Neural cell (in vitro differentiated cells): ENCODE data around the gene CA9. TPM values are rescaled to one million over a fixed set of nuclear protein-coding genes. Genes with fewer than 3 reads are reported as not detected.
A peak's percentile ranks its signal among the peaks of the same experiment; 100 is the strongest.

Source experiments
- H2AFZ ChIP-seq: fragments of 200-600, 300-800 bp; sonication (generic), shearing (Covaris generic); 2 replicates; pipeline ENCODE4 v1.6.0; 2014; ENCODE audit warnings: low read depth, mild to moderate bottlenecking, antibody characterized with exemption, low read length, moderate library complexity
- H3F3A ChIP-seq: fragments of 200-600 bp; shearing (Covaris generic); 2 replicates; pipeline ENCODE4 v1.6.1; 2016; ENCODE audit warnings: mild to moderate bottlenecking, moderate library complexity, mixed read lengths, antibody characterized with exemption, low read length; ENCODE audit not compliant: insufficient read depth, poor library complexity, severe bottlenecking
- H3K27ac ChIP-seq: fragments of 200-600, 300-800 bp; sonication (generic), shearing (Covaris generic); 2 replicates; pipeline ENCODE4 v1.5.1; 2014; ENCODE audit warnings: mild to moderate bottlenecking, low read length, moderate library complexity
- H3K27me3 ChIP-seq: fragments of 300-800, 200-600 bp; sonication (generic), shearing (Covaris generic); 2 replicates; pipeline ENCODE4 v1.6.0; 2014; ENCODE audit warnings: mild to moderate bottlenecking, low read depth, low read length, moderate library complexity; ENCODE audit not compliant: insufficient read depth
- H3K36me3 ChIP-seq: fragments of 300-800, 200-600 bp; sonication (generic), shearing (Covaris generic); 2 replicates; pipeline ENCODE4 v1.5.1; 2014; ENCODE audit warnings: mild to moderate bottlenecking, antibody characterized with exemption, low read length, moderate library complexity; ENCODE audit not compliant: insufficient read depth
- H3K4me2 ChIP-seq: fragments of 300-800, 200-600 bp; sonication (generic), shearing (Covaris generic); 2 replicates; pipeline ENCODE4 v1.6.0; 2014; ENCODE audit warnings: mild to moderate bottlenecking, low read length
- H3K4me3 ChIP-seq: fragments of 300-800, 200-600 bp; sonication (generic), shearing (Covaris generic); 2 replicates; pipeline ENCODE4 v1.5.1; 2014; ENCODE audit warnings: mild to moderate bottlenecking, low read length, moderate library complexity
- H3K79me2 ChIP-seq: fragments of 200-600 bp; shearing (Covaris generic); replicated peaks from 2 replicates; pipeline ENCODE4 v1.6.0; 2014; ENCODE audit warnings: mild to moderate bottlenecking, low read length, moderate library complexity; ENCODE audit not compliant: insufficient read depth
- H3K9ac ChIP-seq: fragments of 300-800, 200-600 bp; sonication (generic), shearing (Covaris generic); 2 replicates; pipeline ENCODE4 v1.6.1; 2016; ENCODE audit warnings: mild to moderate bottlenecking, low read length, mixed read lengths
- H3K9me2 ChIP-seq: fragments of 200-600 bp; shearing (Covaris generic); 2 replicates; pipeline ENCODE4 v1.6.1; 2016; ENCODE audit warnings: mild to moderate bottlenecking, low read length, mixed read lengths; ENCODE audit not compliant: insufficient read depth
- H3K9me3 ChIP-seq: fragments of 200-600, 300-800 bp; sonication (generic), shearing (Covaris generic); 2 replicates; pipeline ENCODE4 v1.6.1; 2016; ENCODE audit warnings: mild to moderate bottlenecking, mixed run types, low read length, moderate library complexity, mixed read lengths
- H4K20me1 ChIP-seq: fragments of 200-600 bp; shearing (Covaris generic); 2 replicates; pipeline ENCODE4 v1.6.1; 2016; ENCODE audit warnings: mild to moderate bottlenecking, mixed run types; ENCODE audit not compliant: insufficient read depth
- EP300 ChIP-seq: fragments of 450-650 bp; conservative IDR thresholded peaks from 2 replicates; pipeline ENCODE4 v1.6.1; 2014; ENCODE audit warnings: antibody characterized with exemption, mild to moderate bottlenecking, moderate library complexity; ENCODE audit not compliant: poor library complexity, severe bottlenecking
- EZH2 ChIP-seq: fragments of 200-600, 300-800 bp; shearing (Covaris generic), sonication (generic); IDR thresholded peaks from 2 replicates; pipeline ENCODE4 v1.6.1; 2014; ENCODE audit warnings: antibody characterized with exemption, low read length, borderline replicate concordance, mild to moderate bottlenecking; ENCODE audit not compliant: insufficient read depth, poor library complexity, severe bottlenecking
- MXI1 ChIP-seq: fragments of 450-650 bp; conservative IDR thresholded peaks from 2 replicates; pipeline ENCODE4 v1.6.1; 2014; ENCODE audit warnings: antibody characterized with exemption, mild to moderate bottlenecking; ENCODE audit not compliant: poor library complexity, severe bottlenecking
- POLR2AphosphoS5 ChIP-seq: IDR thresholded peaks from 2 replicates; pipeline ENCODE4 v1.6.1; 2012
- RAD21 ChIP-seq: fragments of 450-650 bp; conservative IDR thresholded peaks from 2 replicates; pipeline ENCODE4 v1.6.1; 2014; ENCODE audit warnings: antibody characterized with exemption, mild to moderate bottlenecking, moderate library complexity
- REST ChIP-seq: IDR thresholded peaks from 2 replicates; pipeline ENCODE4 v1.6.1; 2012; ENCODE audit warnings: borderline replicate concordance
- SMC3 ChIP-seq: fragments of 450-650 bp; conservative IDR thresholded peaks from 2 replicates; pipeline ENCODE4 v1.6.1; 2014; ENCODE audit warnings: antibody characterized with exemption, mild to moderate bottlenecking, moderate library complexity; ENCODE audit not compliant: poor library complexity
- TAF1 ChIP-seq: IDR thresholded peaks from 2 replicates; pipeline ENCODE4 v1.6.1; 2012; ENCODE audit warnings: low read depth
- polyA plus RNA-seq: library from polyadenylated mRNA; depleted of rRNA; stranded (reverse); fragments of >200 nt; gene quantifications from 2 replicates; pipeline ENCODE4 v1.2.3, GENCODE V29; 2014
- TF ChIP-seq, protein P1 (sequence below): fragments of 450-650 bp; IDR thresholded peaks from 2 replicates; pipeline ENCODE4 v1.5.1; 2014; ENCODE audit warnings: antibody characterized with exemption, mild to moderate bottlenecking, moderate library complexity; ENCODE audit not compliant: poor library complexity, severe bottlenecking

CA9 gene
- polyA plus RNA-seq, 1 donor from 2014 or later = not detected

DNA sequence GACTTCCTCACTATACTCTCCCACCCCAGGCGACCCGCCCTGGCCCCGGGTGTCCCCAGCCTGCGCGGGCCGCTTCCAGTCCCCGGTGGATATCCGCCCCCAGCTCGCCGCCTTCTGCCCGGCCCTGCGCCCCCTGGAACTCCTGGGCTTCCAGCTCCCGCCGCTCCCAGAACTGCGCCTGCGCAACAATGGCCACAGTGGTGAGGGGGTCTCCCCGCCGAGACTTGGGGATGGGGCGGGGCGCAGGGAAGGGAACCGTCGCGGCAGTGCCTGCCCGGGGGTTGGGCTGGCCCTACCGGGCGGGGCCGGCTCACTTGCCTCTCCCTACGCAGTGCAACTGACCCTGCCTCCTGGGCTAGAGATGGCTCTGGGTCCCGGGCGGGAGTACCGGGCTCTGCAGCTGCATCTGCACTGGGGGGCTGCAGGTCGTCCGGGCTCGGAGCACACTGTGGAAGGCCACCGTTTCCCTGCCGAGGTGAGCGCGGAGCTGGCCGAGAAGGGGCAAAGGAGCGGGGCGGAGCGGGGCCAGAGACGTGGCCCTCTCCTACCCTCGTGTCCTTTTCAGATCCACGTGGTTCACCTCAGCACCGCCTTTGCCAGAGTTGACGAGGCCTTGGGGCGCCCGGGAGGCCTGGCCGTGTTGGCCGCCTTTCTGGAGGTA lies 2.1 kb downstream of the CA9 start:
- TF ChIP-seq TAF1 (no peak), SMC3 (no peak), RAD21 (no peak)
- TF ChIP-seq, protein P1, sequence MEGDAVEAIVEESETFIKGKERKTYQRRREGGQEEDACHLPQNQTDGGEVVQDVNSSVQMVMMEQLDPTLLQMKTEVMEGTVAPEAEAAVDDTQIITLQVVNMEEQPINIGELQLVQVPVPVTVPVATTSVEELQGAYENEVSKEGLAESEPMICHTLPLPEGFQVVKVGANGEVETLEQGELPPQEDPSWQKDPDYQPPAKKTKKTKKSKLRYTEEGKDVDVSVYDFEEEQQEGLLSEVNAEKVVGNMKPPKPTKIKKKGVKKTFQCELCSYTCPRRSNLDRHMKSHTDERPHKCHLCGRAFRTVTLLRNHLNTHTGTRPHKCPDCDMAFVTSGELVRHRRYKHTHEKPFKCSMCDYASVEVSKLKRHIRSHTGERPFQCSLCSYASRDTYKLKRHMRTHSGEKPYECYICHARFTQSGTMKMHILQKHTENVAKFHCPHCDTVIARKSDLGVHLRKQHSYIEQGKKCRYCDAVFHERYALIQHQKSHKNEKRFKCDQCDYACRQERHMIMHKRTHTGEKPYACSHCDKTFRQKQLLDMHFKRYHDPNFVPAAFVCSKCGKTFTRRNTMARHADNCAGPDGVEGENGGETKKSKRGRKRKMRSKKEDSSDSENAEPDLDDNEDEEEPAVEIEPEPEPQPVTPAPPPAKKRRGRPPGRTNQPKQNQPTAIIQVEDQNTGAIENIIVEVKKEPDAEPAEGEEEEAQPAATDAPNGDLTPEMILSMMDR = no peak
- Histone ChIP-seq H3K9ac (peak overlapping the region; percentile 12), H3K27me3 (no peaks in the 10 kb centered on the region), H3K4me2 (no peak overlapping the region), H3K79me2 (no peaks in the 10 kb centered on the region), H3K9me3 (no peaks in the 10 kb centered on the region), H3F3A (no peaks in the 10 kb centered on the region), H3K27ac (no peak overlapping the region), H4K20me1 (no peaks in the 10 kb centered on the region), H3K9me2 (no peaks in the 10 kb centered on the region), H2AFZ (peak overlapping the region; percentile 21), H3K4me3 (peak overlapping the region; percentile 59), H3K36me3 (no peaks in the 10 kb centered on the region)

GRCh38 chr9:35679091-35679490 lies 5.4 kb downstream of the CA9 start:
- no peaks in the 10 kb centered on the region for H3K36me3 ChIP-seq
- H3K27ac ChIP-seq = no peak overlapping the region

More at GRCh38 chr9:35679091-35679490, 5.4 kb downstream of the CA9 start:
- Histone ChIP-seq H3K9ac (no peak overlapping the region), H3K9me3 (no peaks in the 10 kb centered on the region), H3F3A (no peaks in the 10 kb centered on the region), H3K79me2 (no peaks in the 10 kb centered on the region), H3K4me2 (no peak overlapping the region), H4K20me1 (no peaks in the 10 kb centered on the region), H3K9me2 (no peaks in the 10 kb centered on the region), H3K4me3 (no peak overlapping the region), H3K27me3 (no peaks in the 10 kb centered on the region), H2AFZ (no peak overlapping the region)
- TF ChIP-seq POLR2AphosphoS5 (no peak), EZH2 (no peak), TAF1 (no peak), MXI1 (no peak), REST (no peak), RAD21 (no peak), SMC3 (no peak), EP300 (no peak)
- TF ChIP-seq, protein P1 = no peak
